Epithelial cell of esophagus (primary cell): ENCODE data around the gene PTK6.

Experiments
- DNase-seq: peaks from one replicate; pipeline ENCODE4 v3.0.0; 2010; ENCODE audit warnings: low read depth
- H3K4me3 ChIP-seq: 2 replicates; pipeline ENCODE4 v1.5.1; 2011; ENCODE audit warnings: mild to moderate bottlenecking, low read length, control low read depth
- CTCF ChIP-seq: IDR thresholded peaks from 2 replicates; pipeline ENCODE4 v1.5.1; 2011; ENCODE audit warnings: low read depth, mild to moderate bottlenecking, low read length, control low read depth, inconsistent platforms; ENCODE audit not compliant: insufficient read depth; ENCODE audit errors: missing control alignments

The PTK6 gene

GRCh38 chr20:63490416-63490815, 46.8 kb downstream of the PTK6 start:
- no peak for DNase-seq
- TF ChIP-seq CTCF: no peak
- H3K4me3 ChIP-seq: no peak overlapping the region

GRCh38 chr20:63488315-63489251, 48.6 kb downstream of the PTK6 start:
- DNase-seq: no peak
- H3K4me3 ChIP-seq: no peak overlapping the region
- TF ChIP-seq CTCF: no peak

- TF ChIP-seq CTCF: no peak
- H3K4me3 ChIP-seq: no peak overlapping the region
- DNase-seq: no peak
Measured at GRCh38 chr20:63487781-63488241, 49.4 kb downstream of the PTK6 start.

- no peak overlapping the region for H3K4me3 ChIP-seq
- no peak for DNase-seq
- no peak for TF ChIP-seq CTCF
Measured at GRCh38 chr20:63487116-63487764, 49.9 kb downstream of the PTK6 start.

GRCh38 chr20:63486300-63486855, 50.8 kb downstream of the PTK6 start:
- no peak for TF ChIP-seq CTCF
- no peak overlapping the region for H3K4me3 ChIP-seq
- no peak for DNase-seq

- TF ChIP-seq CTCF: no peak
- H3K4me3 ChIP-seq: no peak overlapping the region
- DNase-seq: no peak
Measured at GRCh38 chr20:63484651-63485403, 52.3 kb downstream of the PTK6 start.
